LNCaP clone FGC (cell line): ENCODE measurements around the gene RAET1G.
"Not testable (repeated sequence)": the region's sequence is repeated elsewhere in the genome, so short reads cannot be mapped to it uniquely, and the experiment has no call there.

Experiments used
- DNase-seq: peaks from one replicate; pipeline ENCODE4 v3.0.0-alpha.2; 2011; ENCODE audit warnings: low read depth
- H3K4me3 ChIP-seq: 2 replicates; pipeline ENCODE4 v1.5.1; 2011; ENCODE audit warnings: mild to moderate bottlenecking, low read depth, low read length, control low read depth
- CTCF ChIP-seq: IDR thresholded peaks from 2 replicates; pipeline ENCODE4 v1.5.1; 2012; ENCODE audit warnings: mild to moderate bottlenecking; ENCODE audit not compliant: control insufficient read depth, insufficient read depth; ENCODE audit errors: extremely low read depth

The RAET1G gene

GRCh38 chr6:149897015-149897697, 25.8 kb downstream of the RAET1G start:
- TF ChIP-seq CTCF, result no peak
- no peak overlapping the region for H3K4me3 ChIP-seq
- DNase-seq, result no peak

- H3K4me3 ChIP-seq, result no peak overlapping the region
- no peak for DNase-seq
- TF ChIP-seq CTCF, result no peak
These were observed 26.4 kb downstream of the RAET1G start for GRCh38 chr6:149896491-149896890.

- DNase-seq, result peak; percentile 15
- no peak for TF ChIP-seq CTCF
- no peak overlapping the region for H3K4me3 ChIP-seq
These were observed 27.1 kb downstream of the RAET1G start for GRCh38 chr6:149895833-149896271.

- no peak for TF ChIP-seq CTCF
- no peak overlapping the region for H3K4me3 ChIP-seq
- DNase-seq, result peak; percentile 46
These were observed 27.8 kb downstream of the RAET1G start for GRCh38 chr6:149895048-149895590.

GRCh38 chr6:149891864-149892263, 31.1 kb downstream of the RAET1G start:
- not testable (repeated sequence) for DNase-seq, H3K4me3 ChIP-seq

GRCh38 chr6:149891259-149891658, 31.7 kb downstream of the RAET1G start:
- no peak for TF ChIP-seq CTCF
- H3K4me3 ChIP-seq, result no peak overlapping the region
- DNase-seq, result no peak

- no peak for TF ChIP-seq CTCF
- no peak for DNase-seq
- no peak overlapping the region for H3K4me3 ChIP-seq
These were observed 32.3 kb downstream of the RAET1G start for GRCh38 chr6:149890629-149891045.
